Activated CD4-positive, alpha-beta memory T cell treated with anti-CD3 and anti-CD28 coated beads for 36 hours (primary cell): ENCODE data around the gene CDA. TPM values are rescaled to one million over a fixed set of nuclear protein-coding genes. Genes with fewer than 3 reads are reported as not detected.

ENCODE experiments used
- CTCF ChIA-PET: fragments of 350-600 bp; sonication (Branson Sonifier 250); formaldehyde crosslinking; loops from one replicate; lab custom pipeline; 2021; ENCODE audit warnings: antibody characterized with exemption, inconsistent platforms; lab: Charles Lee
- POLR2A ChIA-PET: fragments of 350-600 bp; sonication (Branson Sonifier 250); formaldehyde crosslinking; loops from one replicate; lab custom pipeline; 2021; ENCODE audit warnings: antibody characterized with exemption; lab: Charles Lee
- DNase-seq: peaks from one replicate; pipeline ENCODE4 v3.0.0-alpha.2; 2020
- H3K27ac Mint-ChIP-seq: one replicate; pipeline ENCODE4 v1.8.0; 2021; ENCODE audit warnings: mixed read lengths
- H3K27me3 Mint-ChIP-seq: one replicate; pipeline ENCODE4 v1.8.0; 2021; ENCODE audit warnings: mixed read lengths
- H3K36me3 Mint-ChIP-seq: one replicate; pipeline ENCODE4 v1.8.0; 2021; ENCODE audit warnings: mixed read lengths
- H3K4me1 Mint-ChIP-seq: one replicate; pipeline ENCODE4 v1.8.0; 2021; ENCODE audit warnings: low read depth, mixed read lengths
- H3K4me3 Mint-ChIP-seq: one replicate; pipeline ENCODE4 v1.8.0; 2021; ENCODE audit warnings: mild to moderate bottlenecking, mixed read lengths
- H3K9me3 Mint-ChIP-seq: one replicate; pipeline ENCODE4 v1.8.0; 2021; ENCODE audit warnings: mixed read lengths
- intact Hi-C: fragments of 100-400 bp; cut with micrococcal nuclease; formaldehyde crosslinking; loops from one replicate; pipeline ENCODE4 v1.15.1; 2023
- total RNA-seq, 2 experiments: library from RNA; stranded (reverse); gene quantifications; one replicate each; pipeline ENCODE4 v1.2.3, GENCODE V29; 2021

Gene CDA
- total RNA-seq, 2 experiments from 2014 or later, result not detected

- H3K27ac Mint-ChIP-seq, result peak overlapping the region; percentile 98
- H3K36me3 Mint-ChIP-seq, result peaks cover 31% of the 10 kb centered on the region
- H3K4me3 Mint-ChIP-seq, result peak overlapping the region; percentile 100
- POLR2A ChIA-PET, result no interaction called here
- no peaks in the 10 kb centered on the region for H3K9me3 Mint-ChIP-seq
- intact Hi-C loops, result loop anchor here (2.0 to 5.0 kb wide), 3 partner anchors 72 to 632 kb away; partner anchors contain the start of genes ECE1, HP1BP3 and SH2D5
- H3K27me3 Mint-ChIP-seq, result no peaks in the 10 kb centered on the region
- CTCF ChIA-PET, result interaction anchor here (1.0 to 2.0 kb wide), 5 partner anchors 9 to 138 kb away, joined by 3 to 14 read pairs (median 3); partner anchors contain the start of gene PINK1
- peaks cover 46% of the 10 kb centered on the region for H3K4me1 Mint-ChIP-seq
- no peak for DNase-seq
Observed at GRCh38 chr1:20660363-20660762, 71.5 kb downstream of the CDA start.

- ChIA-PET CTCF (interaction anchor here (0.9 to 2.0 kb wide), 10 partner anchors 10 to 534 kb away, joined by 3 to 14 read pairs (median 4); partner anchors contain the start of gene PINK1), POLR2A (no interaction called here)
- peak overlapping the region; percentile 100 for H3K4me3 Mint-ChIP-seq
- H3K27me3 Mint-ChIP-seq, result no peaks in the 10 kb centered on the region
- H3K36me3 Mint-ChIP-seq, result peaks cover 29% of the 10 kb centered on the region
- peaks cover 46% of the 10 kb centered on the region for H3K4me1 Mint-ChIP-seq
- intact Hi-C loops, result loop anchor here (2.0 to 5.0 kb wide), 3 partner anchors 71 to 631 kb away; partner anchors contain the start of genes ECE1, HP1BP3 and SH2D5
- H3K9me3 Mint-ChIP-seq, result no peaks in the 10 kb centered on the region
- H3K27ac Mint-ChIP-seq, result peak overlapping the region; percentile 98
- peak; percentile 42 for DNase-seq
Observed at GRCh38 chr1:20660847-20661206, 71.9 kb downstream of the CDA start.

GRCh38 chr1:20661207-20662109 is 72.6 kb downstream of the CDA start, which contains the start of gene DDOST:
DDOST (minus strand) TSS chr1:20661369; CDS start chr1:20661350, 19 bp downstream.
- peak; percentile 98 for DNase-seq
- no peaks in the 10 kb centered on the region for H3K27me3 Mint-ChIP-seq
- intact Hi-C loops, result loop anchor here (2.0 to 5.0 kb wide), 3 partner anchors 71 to 631 kb away; partner anchors contain the start of genes ECE1, HP1BP3 and SH2D5
- H3K4me3 Mint-ChIP-seq, result peak within 1 kb of the TSS; percentile 100
- H3K36me3 Mint-ChIP-seq, result peaks cover 28% of the 10 kb centered on the region
- CTCF ChIA-PET, result interaction anchor here (0.7 to 2.0 kb wide), 10 partner anchors 10 to 534 kb away, joined by 3 to 14 read pairs (median 4); partner anchors contain the start of gene PINK1
- H3K9me3 Mint-ChIP-seq, result no peaks in the 10 kb centered on the region
- POLR2A ChIA-PET, result no interaction called here
- peaks cover 46% of the 10 kb centered on the region for H3K4me1 Mint-ChIP-seq
- peak within 1 kb of the TSS; percentile 98 for H3K27ac Mint-ChIP-seq

DNA sequence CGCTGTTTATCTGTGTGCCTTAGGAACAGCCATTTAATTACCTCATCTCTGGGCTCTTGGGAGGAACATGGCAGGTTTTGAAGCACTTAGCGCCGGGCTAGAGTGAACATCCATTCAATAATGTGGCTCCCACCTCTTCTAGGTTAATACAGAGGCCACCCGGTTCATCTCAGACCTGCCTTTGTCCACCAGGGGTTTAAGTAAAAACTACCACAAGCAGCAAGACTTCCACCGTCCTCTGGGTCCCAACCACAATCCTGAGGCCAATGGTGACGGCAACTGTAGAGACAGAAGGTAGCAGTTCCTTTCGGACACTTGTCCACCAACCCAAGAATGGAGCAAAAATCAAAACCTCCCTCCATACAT is 73.2 kb downstream of the CDA start:
- peak overlapping the region; percentile 100 for H3K4me3 Mint-ChIP-seq
- intact Hi-C loops, result loop anchor here (5.0 kb wide), 2 partner anchors 70 to 630 kb away; partner anchors contain the start of genes ECE1 and SH2D5
- H3K27ac Mint-ChIP-seq, result peak overlapping the region; percentile 98
- ChIA-PET POLR2A (no interaction called here), CTCF (interaction anchor here (0.7 to 2.0 kb wide), 5 partner anchors 11 to 533 kb away, joined by 3 to 4 read pairs (median 4); no protein-coding TSS in a partner anchor)
- peaks cover 43% of the 10 kb centered on the region for H3K4me1 Mint-ChIP-seq
- H3K9me3 Mint-ChIP-seq, result no peaks in the 10 kb centered on the region
- peaks cover 24% of the 10 kb centered on the region for H3K36me3 Mint-ChIP-seq
- DNase-seq, result no peak
- H3K27me3 Mint-ChIP-seq, result no peaks in the 10 kb centered on the region

- Mint-ChIP-seq H3K27me3 (no peaks in the 10 kb centered on the region), H3K4me1 (peaks cover 35% of the 10 kb centered on the region), H3K36me3 (peaks cover 15% of the 10 kb centered on the region), H3K9me3 (no peaks in the 10 kb centered on the region), H3K4me3 (no peak overlapping the region), H3K27ac (no peak overlapping the region)
- CTCF ChIA-PET, result no interaction called here
- DNase-seq, result no peak
- intact Hi-C loops, result loop anchor here (5.0 kb wide), 2 partner anchors 69 to 629 kb away; partner anchors contain the start of genes ECE1 and SH2D5
- POLR2A ChIA-PET, result no interaction called here
Observed at GRCh38 chr1:20663365-20663764, 74.5 kb downstream of the CDA start.

- H3K9me3 Mint-ChIP-seq, result no peaks in the 10 kb centered on the region
- POLR2A ChIA-PET, result no interaction called here
- intact Hi-C loops, result loop anchor here (5.0 kb wide), 2 partner anchors 68 to 628 kb away; partner anchors contain the start of genes ECE1 and SH2D5
Observed at GRCh38 chr1:20663969-20664715, 75.2 kb downstream of the CDA start.

DNA sequence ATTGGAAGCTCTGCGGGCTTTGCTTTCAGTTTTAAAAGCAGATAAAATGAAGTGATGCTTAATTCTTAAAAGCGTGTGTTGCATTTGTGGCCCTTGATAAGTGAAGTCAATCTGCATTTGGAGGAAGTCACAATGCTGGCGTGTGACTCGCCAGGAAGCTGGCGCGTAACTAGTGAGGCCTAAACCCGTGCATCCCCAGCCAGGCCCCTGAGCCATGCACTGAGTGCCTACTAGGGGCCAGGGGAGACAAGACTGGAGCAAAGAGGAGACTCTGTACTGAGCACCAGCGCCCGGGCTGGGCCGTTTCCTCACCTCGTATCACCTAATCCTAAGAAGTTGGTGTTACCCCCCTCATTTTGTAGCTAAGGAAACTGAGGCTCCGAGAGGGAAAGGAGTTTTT is 76.8 kb downstream of the CDA start:
- Mint-ChIP-seq H3K4me3 (no peak overlapping the region), H3K36me3 (peaks cover 4% of the 10 kb centered on the region), H3K27me3 (no peaks in the 10 kb centered on the region), H3K4me1 (peaks cover 14% of the 10 kb centered on the region), H3K9me3 (no peaks in the 10 kb centered on the region), H3K27ac (no peak overlapping the region)
- no peak for DNase-seq
- intact Hi-C loops, result no loop called here
- CTCF ChIA-PET, result interaction anchor here (1.2 kb wide), 1 partner anchor 31 kb away, joined by 3 read pairs; no protein-coding TSS in a partner anchor
- POLR2A ChIA-PET, result no interaction called here

More at GRCh38 chr1:20663969-20664715, 75.2 kb downstream of the CDA start:
- H3K27ac Mint-ChIP-seq, result no peak overlapping the region
- H3K4me3 Mint-ChIP-seq, result no peak overlapping the region
- CTCF ChIA-PET, result no interaction called here
- no peak for DNase-seq
- H3K27me3 Mint-ChIP-seq, result no peaks in the 10 kb centered on the region
- peaks cover 13% of the 10 kb centered on the region for H3K36me3 Mint-ChIP-seq
- peaks cover 29% of the 10 kb centered on the region for H3K4me1 Mint-ChIP-seq

DNA sequence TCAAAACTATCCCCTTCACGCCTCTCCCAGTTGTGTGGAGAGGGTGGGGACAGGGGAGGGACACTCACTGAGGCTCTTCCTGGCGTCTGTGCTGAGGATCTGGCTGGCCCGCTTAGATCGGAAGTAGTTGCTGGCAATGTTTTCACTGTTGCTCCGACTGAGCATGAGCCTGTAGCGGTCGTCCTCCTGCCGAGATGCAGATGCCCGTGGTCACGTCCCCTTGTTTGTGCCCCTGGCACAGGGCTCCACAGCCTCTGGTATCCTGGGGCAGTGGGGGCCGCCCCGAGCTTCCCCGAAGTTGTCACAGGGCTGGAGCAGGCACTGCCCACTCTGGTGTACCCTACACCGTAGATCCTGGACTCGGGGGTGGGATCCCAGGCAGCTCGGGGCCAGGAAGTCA is 77.2 kb downstream of the CDA start:
- POLR2A ChIA-PET, result no interaction called here
- no peak for DNase-seq
- intact Hi-C loops, result no loop called here
- no peak overlapping the region for H3K4me3 Mint-ChIP-seq
- H3K4me1 Mint-ChIP-seq, result peaks cover 13% of the 10 kb centered on the region
- no peaks in the 10 kb centered on the region for H3K27me3 Mint-ChIP-seq
- CTCF ChIA-PET, result interaction anchor here (1.2 kb wide), 1 partner anchor 31 kb away, joined by 3 read pairs; no protein-coding TSS in a partner anchor
- peaks cover 1% of the 10 kb centered on the region for H3K36me3 Mint-ChIP-seq
- no peaks in the 10 kb centered on the region for H3K9me3 Mint-ChIP-seq
- H3K27ac Mint-ChIP-seq, result no peak overlapping the region

DNA sequence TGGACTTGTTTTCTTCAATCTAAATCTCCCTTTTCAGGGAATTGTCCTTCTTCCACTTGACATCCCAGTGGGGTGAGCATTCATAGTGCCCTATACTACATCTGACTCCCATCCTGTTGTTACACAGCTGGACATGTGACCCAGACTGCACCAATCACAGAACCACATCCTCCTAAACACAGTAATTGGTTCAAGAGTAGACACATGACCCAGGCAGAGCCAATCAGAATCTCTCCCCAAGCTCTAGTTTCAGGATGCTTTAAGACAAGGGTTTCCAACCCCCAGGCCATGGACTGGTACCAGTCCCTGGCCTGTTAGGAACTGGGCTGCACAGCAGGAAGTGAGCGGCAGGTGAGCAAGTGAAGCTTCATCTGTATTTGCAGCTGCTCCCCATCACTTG is 77.9 kb downstream of the CDA start:
- ChIA-PET POLR2A (no interaction called here), CTCF (interaction anchor here (0.6 to 1.5 kb wide), 3 partner anchors 30 to 81 kb away, joined by 3 read pairs; no protein-coding TSS in a partner anchor)
- peak; percentile 44 for DNase-seq
- Mint-ChIP-seq H3K9me3 (no peaks in the 10 kb centered on the region), H3K4me3 (no peak overlapping the region), H3K4me1 (peaks cover 12% of the 10 kb centered on the region), H3K36me3 (no peaks in the 10 kb centered on the region), H3K27ac (no peak overlapping the region), H3K27me3 (no peaks in the 10 kb centered on the region)
- intact Hi-C loops, result no loop called here
